T47D (cell line): ENCODE results near the gene IRAG1.
A peak's percentile ranks its signal among the peaks of the same experiment; 100 is the strongest.

Experiments used
- DNase-seq, 2 experiments: peaks; one replicate each; pipeline versions ENCODE4 v3.0.0 to v3.0.0-alpha.2; 2011 to 2012; ENCODE audit warnings: low read depth in 1 of 2, low spot score in 1 of 2
- JUND ChIP-seq: IDR thresholded peaks from 2 replicates; pipeline ENCODE4 v1.6.1; 2012; ENCODE audit warnings: low read depth
- in situ Hi-C: cut with HindIII; loops from 2 replicates; pipeline ENCODE4 v1.10.0; 2016; ENCODE audit warnings: low sequenced_read_pairs, low pct_unique_long_range_greater_than_20kb

Gene IRAG1

DNA sequence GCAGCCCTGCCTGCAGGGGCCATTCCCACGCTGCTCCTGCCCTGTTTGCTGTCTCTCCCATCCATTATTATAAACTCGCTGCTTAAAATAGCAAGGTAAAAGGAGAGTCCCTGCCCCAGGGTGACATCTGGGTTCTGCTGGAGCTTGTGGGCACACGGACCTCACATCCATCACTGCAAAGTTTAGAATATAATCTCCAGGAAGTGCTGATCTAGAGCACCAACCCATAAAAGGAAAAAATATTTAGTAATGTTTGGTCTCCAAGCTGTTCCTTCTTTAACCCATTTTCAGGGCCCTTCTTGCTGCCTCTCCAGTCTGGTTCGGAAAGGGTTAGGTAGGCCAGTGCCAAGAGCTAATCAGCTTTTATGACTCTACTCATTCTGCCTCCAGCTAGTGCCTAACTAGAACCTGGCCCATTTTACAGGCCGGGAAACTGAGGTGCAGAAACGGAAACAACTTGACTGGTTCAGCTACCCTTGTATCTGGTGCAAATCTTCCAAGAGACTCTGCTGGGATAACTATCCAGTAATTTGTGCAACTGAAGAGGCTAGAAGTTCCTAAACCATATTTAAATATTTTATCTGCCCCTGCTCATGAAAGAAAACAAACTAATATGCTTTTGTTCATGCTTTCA, 37.5 kb downstream of the IRAG1 start:
- no peak for DNase-seq
- no peak for TF ChIP-seq JUND
- in situ Hi-C loops, result no loop called here

DNA sequence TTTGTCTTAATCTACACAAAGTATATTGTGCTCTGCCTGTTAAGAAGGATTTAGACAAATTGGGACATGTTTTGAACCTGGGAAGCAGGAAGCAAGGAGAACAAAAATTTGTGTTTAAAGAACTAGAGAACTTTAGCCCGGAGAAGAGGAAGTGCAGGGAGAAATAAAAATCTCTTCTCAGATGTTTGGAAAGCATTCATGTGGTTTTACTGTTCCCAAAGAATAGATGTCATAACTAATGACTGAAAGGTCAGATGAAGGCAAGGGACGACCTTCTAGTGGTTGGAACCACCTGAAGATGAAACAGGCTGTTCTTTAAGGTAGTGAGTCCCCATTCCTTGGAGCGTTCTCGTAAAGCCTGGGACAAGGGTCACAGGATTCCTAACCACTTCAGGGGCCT, 38.3 kb downstream of the IRAG1 start:
- DNase-seq, result no peak
- no peak for TF ChIP-seq JUND
- in situ Hi-C loops, result no loop called here

DNA sequence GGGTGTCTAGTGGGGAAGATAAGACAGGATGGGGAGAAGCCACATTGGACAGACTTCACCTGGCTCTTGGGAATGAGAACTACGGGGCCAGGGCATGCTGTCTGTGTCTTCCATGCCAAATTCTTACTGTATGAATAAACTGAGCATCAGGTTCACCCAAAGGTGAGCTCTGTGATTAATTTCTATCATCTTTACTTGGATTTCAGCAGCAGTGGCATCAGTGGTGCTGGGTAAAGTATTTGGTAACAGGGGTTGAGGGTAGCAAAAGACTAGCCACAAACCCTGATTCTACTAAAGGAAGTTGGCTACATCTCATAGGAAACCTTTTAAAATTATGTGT, 38.8 kb downstream of the IRAG1 start:
- DNase-seq, result no peak
- no peak for TF ChIP-seq JUND
- in situ Hi-C loops, result no loop called here

DNA sequence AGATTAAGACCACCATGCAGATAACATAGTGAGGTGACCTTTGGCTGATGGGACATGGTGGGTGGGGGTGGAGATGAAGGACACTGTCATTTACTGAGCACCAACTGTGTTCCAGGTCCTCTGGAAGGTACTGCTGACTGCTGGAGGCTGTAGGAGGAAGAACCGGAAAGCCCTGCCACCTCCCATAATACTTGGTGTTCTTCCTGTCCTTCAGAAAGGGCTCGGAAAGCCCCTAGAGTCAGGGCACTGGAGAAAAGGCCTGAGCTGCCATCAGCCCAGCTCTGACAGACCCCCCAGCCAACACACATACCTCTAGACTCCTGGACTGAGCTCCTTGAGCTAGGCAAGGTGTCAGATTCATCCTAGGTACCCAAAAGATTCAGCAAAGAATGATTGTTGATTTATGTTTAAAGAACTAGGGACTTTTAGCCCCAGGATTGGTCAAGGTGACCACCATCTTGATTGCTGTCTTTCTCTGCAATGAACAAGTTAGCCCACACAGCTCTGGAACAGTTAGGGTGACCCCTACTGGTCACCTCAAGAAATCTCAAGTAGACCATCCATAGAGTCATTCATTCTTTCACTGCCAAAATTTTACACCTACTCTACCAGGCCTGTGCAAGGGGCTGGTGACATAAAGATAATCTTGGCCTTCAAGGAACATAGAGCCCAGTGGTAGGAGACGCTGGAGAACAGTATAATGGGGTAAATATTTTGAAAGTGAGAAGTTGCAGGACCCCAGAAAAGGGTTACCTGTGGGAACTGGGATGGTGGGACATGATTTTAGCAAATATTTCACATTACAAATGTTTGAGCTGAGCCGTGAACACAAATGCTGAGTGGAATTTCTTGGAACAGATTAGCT, 39.4 kb downstream of the IRAG1 start:
- in situ Hi-C loops, result no loop called here
- peak in 1 of 2 experiments; percentile 74 for DNase-seq
- no peak for TF ChIP-seq JUND

DNA sequence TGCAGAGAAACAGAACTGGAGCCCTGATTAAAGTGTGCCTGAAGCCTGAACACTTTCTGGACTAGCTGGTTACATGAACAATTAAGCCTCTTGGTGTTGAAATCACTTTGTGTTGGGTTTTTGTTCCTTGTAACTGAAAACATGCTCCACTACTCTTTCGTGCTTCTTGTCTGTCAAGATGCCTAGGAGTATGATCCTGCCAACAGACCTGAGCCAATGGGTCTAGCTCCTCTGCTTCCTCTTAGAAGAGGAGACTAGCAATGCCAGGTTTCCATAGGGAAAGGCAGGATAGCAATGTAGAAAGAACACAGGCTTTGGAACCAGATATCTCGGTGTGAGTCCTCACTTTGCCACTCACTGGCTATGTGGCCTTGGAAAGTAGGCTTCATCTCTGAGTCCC, 40.3 kb downstream of the IRAG1 start:
- peak in 1 of 2 experiments; percentile 43 for DNase-seq
- TF ChIP-seq JUND, result no peak
- in situ Hi-C loops, result no loop called here

DNA sequence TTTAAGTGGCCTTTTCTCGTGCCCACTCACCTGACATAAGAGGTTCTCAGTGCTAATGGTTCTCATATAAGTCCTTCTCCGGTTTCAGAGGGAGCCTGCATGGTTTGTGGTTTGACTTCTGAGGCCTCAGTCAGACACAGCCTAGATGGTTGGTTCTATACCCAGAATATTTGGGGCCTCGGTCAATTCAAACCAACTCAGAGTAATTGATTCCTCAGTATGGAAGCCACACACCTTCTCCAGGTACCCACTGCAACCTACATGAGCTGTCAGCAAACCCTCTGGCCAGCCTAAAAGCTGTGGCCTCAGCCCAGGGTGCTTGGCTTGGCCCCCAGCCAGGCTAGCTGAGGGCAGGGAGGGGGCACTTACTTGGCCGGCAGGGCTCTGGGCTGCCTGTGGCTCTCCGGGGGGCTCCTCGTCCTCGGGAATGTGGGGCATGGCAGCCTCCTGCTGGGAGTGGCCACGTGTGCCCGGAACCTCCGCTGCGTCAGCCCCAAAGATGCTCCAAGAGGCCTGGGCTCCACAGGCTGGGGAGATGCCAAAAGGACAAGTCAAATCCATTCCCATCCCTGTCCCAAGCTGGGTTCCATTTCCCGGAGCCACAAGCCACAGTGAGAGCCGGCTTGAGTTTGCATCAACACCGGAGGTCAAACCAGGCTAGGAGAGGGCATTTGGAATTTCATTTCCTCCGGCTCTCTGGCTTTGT, 41.7 kb downstream of the IRAG1 start:
- no peak for TF ChIP-seq JUND
- DNase-seq, result no peak
- in situ Hi-C loops, result no loop called here

DNA sequence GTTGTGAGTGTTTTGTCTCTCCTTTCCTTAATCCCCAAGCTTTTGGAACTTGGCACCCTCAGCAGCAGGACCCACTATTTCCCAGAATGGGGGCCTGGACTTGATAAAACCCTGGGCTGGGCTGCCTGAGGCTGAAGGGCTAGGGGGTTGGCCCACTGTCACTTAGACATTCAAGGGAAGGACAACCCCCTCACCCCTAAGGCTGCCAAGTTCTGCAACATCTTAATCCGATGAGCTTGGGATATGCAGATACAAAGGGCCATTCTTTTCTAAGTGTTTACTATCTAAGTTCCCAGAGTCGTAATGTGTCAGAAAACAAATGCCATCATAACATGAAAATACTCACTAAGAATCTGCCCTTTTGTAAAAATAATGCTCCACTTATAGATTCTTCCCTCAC, 42.9 kb downstream of the IRAG1 start:
- DNase-seq, result no peak
- in situ Hi-C loops, result no loop called here
- no peak for TF ChIP-seq JUND

DNA sequence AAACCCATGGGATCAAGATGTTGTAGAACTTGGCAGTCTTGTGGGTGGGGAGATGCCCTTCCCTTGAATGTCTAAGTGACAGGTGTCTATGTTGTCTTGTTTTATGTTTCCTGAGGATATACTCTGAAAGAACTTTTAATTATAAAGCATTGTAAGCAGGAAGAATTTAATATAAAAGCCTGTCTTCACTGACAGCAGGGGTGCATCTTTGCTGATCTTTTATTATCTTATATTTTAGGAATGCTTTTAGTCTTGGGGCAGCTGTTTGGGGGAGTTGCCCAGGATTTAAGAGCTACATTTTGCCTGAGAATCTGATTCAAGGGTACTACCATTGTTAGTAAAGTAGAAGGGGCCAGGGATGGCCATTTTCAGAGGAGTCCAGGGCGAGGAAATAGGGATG, 43.4 kb downstream of the IRAG1 start:
- no peak for DNase-seq
- no peak for TF ChIP-seq JUND
- in situ Hi-C loops, result no loop called here

DNA sequence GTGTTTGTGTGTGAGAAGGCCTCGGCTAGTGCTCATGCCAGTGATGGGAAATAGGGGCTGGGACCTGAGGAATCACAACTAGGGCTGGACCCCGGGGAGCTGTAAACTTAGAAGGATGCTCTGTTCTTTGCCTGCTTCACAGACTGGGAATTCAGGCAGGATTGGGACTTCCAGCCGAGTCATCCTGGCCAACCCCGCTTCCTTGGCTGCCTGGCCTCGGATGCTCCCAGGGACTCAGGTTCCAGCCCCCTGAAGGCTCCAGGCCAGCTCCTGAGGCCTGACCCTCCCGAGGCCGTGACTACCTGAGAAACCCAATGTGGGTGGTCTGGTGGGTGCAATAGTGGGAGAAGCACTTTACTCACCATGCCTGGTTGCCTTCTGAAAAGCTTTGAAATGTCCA, 44.7 kb downstream of the IRAG1 start:
- no peak for TF ChIP-seq JUND
- no peak for DNase-seq
- in situ Hi-C loops, result no loop called here

DNA sequence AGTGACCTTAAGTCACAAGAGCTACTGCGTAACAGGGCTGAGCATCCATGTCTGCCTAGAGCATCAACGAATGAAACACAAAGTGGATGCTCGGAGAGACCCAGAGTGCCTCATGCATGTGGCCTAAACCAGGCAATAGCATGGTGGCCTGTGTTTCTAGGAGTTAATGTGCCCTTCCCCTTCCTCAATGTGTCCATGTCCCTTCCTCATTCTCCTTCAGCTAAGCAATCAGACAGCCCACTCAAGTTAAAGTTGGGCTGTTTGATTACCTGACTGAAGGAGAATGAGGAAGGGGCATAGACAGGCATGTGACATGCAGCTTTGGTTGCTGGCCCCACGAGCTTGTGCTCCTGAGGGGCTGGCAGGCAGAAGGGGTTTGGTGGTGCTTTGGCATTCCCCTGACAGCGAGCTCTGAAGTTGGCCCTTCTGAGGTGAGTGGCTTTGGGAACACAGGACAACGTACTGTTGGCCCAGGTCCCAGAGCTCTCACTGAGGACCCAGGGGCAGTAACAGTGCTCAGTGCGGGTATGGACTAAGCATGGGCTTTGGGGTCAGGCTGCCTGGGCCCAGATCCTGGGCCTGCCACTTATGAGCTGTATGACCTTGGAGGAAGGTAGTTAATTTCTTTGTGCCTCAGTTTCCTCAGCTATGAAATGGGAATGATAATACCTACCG, 46.7 kb downstream of the IRAG1 start:
- TF ChIP-seq JUND, result no peak
- DNase-seq, result no peak
- in situ Hi-C loops, result no loop called here

DNA sequence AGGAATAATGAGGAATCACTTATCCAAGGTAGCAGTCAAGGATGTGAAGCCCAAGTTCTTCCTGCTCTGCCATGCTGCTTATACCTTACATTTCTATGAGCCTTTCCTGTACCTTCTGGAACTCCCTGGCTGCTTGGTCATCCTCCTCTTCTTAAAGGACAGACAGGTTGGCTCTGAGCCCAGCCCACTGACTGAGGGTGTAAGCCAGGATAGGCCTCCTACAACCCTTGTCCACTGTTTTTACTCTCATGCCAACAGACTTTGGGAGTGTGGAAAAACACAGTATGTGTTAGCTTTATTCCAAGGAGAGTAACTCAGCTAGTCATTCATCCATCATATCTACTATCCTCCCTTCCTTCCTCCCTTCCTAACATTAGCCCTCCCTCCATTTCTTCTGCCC, 47.5 kb downstream of the IRAG1 start:
- in situ Hi-C loops, result no loop called here

DNA sequence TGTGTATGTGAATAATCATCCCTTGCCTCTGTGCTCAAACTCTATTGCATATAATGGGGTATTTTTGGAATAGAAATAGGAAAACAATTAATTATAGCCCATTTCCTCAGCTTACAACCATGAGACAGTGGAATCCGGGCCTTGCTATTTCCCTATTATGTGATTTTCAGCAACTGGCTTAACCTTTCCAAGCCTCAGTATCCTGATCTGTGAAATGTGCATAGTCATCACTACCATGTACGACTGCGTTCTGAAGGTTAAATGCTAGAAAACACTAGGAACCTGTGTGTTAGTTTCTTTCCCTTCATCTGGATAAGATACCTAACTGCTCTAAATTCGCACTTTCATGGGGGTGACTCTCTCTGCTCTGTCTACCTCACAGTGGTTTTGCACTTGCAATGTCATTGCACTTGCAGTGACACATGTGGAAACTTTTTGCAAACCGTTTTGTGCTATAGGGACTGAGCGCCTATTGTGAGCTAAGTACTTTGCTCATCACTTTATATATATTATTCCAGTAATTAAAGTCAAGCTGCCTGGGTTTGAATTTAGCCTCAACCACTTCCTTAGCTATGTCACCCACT, 48.3 kb downstream of the IRAG1 start:
- no peak for TF ChIP-seq JUND
- in situ Hi-C loops, result no loop called here
- DNase-seq, result no peak

More for the DNA sequence above, 47.5 kb downstream of the IRAG1 start:
- TF ChIP-seq JUND, result no peak
- no peak for DNase-seq
